ENCODE data around the gene CCDC148.
"Not testable (repeated sequence)": the region's sequence is repeated elsewhere in the genome, so short reads cannot be mapped to it uniquely, and the experiment has no call there.

The CCDC148 gene

DNA sequence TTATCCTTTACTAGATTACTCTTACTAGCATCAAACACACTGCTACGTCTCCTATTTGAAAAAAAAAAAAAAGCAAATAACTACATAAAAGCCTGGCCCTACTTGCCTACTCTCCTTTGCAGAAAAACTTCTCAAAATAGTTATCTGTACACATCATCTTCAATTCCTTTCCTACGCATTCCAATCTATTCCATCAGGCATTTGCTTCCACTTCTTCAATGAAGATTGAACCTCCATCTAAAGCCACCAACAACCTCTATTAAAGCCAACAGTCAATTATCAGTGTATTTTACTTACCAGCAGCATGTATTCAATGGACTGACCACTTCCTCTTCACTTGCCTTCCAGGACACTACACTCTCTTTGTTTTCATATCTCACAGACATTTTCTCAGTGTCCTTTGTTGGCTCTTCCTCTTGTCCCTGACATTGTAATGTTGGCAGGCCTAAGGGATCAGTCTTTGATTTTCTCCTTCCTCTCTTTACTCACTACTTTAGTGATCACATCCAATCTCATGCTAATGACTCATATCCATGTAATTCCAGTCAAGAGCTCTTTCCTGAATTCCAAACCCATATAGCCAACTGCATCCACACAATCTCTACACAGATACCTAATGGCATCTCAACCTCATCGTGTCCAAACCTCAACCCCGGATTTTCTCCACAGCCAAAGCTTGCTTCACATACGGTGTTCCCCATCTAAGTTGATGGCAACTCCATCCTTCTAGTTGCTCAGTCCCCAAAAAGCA is 131.3 kb downstream of the CCDC148 start:
- TF ChIP-seq POLR2A (IDR thresholded peaks at IDR 0.05; ENCODE audit: low read length) (no peak), GATA1 (IDR thresholded peaks at IDR 0.05; ENCODE audit: low read depth, low read length) (no peak)
- DNase-seq, result no peak

- no peak for DNase-seq
- TF ChIP-seq POLR2A (IDR thresholded peaks at IDR 0.05; ENCODE audit: low read length) (no peak), GATA1 (IDR thresholded peaks at IDR 0.05; ENCODE audit: low read depth, low read length) (no peak)
Measured at GRCh38 chr2:158323381-158323780, 133.2 kb downstream of the CCDC148 start.

GRCh38 chr2:158321264-158321663 is 135.3 kb downstream of the CCDC148 start:
- TF ChIP-seq GATA1 (IDR thresholded peaks at IDR 0.05; ENCODE audit: low read depth, low read length) (no peak), POLR2A (IDR thresholded peaks at IDR 0.05; ENCODE audit: low read length) (no peak)
- peak in 1 of 2 experiments; percentile 2 for DNase-seq

DNA sequence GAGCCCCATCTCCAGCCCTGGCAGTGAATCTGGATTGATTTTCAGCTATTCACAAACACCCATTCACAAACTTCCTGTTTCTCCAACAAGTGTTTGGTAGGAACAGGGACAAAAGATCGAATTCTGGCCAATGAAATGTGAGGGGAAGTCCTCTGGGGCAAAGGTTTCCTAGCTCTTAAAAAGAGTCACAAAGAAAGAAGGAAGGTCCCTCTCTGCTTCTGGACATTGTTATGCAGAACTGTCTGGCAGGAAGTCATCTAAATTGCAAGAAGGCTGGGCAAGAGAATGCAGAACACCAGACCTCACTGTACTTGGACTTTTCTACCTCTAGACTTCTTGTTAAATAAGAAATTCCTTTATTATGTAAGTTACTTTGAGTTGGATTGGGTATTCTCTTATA is 137.3 kb downstream of the CCDC148 start:
- TF ChIP-seq GATA1 (IDR thresholded peaks at IDR 0.05; ENCODE audit: low read depth, low read length) (no peak), POLR2A (IDR thresholded peaks at IDR 0.05; ENCODE audit: low read length) (no peak)
- DNase-seq, result no peak

- DNase-seq, result no peak
- TF ChIP-seq GATA1 (IDR thresholded peaks at IDR 0.05; ENCODE audit: low read depth, low read length), result no peak
- TF ChIP-seq POLR2A (IDR thresholded peaks at IDR 0.05; ENCODE audit: low read length), result no peak
Measured at GRCh38 chr2:158317642-158318041, 138.9 kb downstream of the CCDC148 start.

DNA sequence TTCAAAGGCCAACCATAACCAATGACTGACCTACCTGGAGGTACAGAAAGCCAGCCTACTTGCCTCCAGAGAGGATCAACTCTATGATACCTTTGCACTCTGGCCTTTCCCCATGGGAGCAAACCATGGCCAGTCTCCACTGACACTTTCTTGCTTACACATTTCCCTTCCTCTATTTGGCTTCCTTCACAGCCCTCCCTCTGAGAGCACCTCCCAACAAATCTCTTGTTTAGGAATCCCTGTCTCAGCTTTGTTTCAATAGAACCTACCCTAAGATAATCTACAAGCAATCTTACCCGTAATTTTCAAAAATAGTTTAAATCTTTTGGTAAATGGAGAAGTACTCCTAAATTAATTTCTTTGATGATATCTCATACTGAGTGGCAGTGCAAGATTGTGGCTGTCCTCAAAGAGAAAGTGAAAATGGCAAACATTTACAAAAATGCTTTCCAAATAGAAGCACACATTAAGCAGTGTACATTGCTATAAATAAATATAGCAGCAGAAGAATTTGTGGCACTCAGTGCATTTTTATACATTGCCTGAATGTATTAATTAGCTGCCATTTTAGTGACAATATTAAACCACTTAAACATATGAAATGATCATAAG is 140.6 kb downstream of the CCDC148 start:
- TF ChIP-seq GATA1 (IDR thresholded peaks at IDR 0.05; ENCODE audit: low read depth, low read length), result no peak
- no peak for TF ChIP-seq POLR2A (IDR thresholded peaks at IDR 0.05; ENCODE audit: low read length)
- no peak for DNase-seq

GRCh38 chr2:158315000-158315399 is 141.6 kb downstream of the CCDC148 start:
- no peak for TF ChIP-seq GATA1 (IDR thresholded peaks at IDR 0.05; ENCODE audit: low read depth, low read length)
- no peak for TF ChIP-seq POLR2A (IDR thresholded peaks at IDR 0.05; ENCODE audit: low read length)
- no peak for DNase-seq

GRCh38 chr2:158313734-158314133 is 142.8 kb downstream of the CCDC148 start:
- no peak for DNase-seq
- no peak for TF ChIP-seq GATA1 (IDR thresholded peaks at IDR 0.05; ENCODE audit: low read depth, low read length)
- no peak for TF ChIP-seq POLR2A (IDR thresholded peaks at IDR 0.05; ENCODE audit: low read length)

GRCh38 chr2:158312981-158313380 is 143.6 kb downstream of the CCDC148 start:
- TF ChIP-seq POLR2A (IDR thresholded peaks at IDR 0.05; ENCODE audit: low read length), result no peak
- TF ChIP-seq GATA1 (IDR thresholded peaks at IDR 0.05; ENCODE audit: low read depth, low read length), result no peak
- DNase-seq, result no peak

DNA sequence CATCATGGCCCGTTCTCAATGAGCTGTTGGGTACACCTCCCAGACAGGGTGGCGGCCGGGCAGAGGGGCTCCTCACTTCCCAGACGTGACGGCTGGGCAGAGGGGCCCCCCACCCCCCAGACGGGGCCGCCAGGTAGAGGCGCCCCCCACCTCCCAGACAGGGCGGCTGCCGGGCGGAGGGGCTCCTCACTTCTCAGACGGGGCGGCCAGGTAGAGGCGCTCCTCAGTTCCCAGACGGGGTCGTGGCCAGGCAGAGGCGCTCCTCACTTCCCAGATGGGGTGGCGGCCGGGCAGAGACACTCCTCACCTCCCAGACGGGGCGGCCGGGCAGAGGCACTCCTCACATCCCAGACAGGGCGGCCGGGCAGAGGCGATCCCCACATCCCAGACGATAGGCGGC is 146.1 kb downstream of the CCDC148 start:
- not testable (repeated sequence) for DNase-seq

- no peak for DNase-seq
- TF ChIP-seq POLR2A (IDR thresholded peaks at IDR 0.05; ENCODE audit: low read length) (no peak), GATA1 (IDR thresholded peaks at IDR 0.05; ENCODE audit: low read depth, low read length) (no peak)
Measured at GRCh38 chr2:158305501-158305900, 151.1 kb downstream of the CCDC148 start.

GRCh38 chr2:158300394-158300793 is 156.2 kb downstream of the CCDC148 start:
- TF ChIP-seq POLR2A (IDR thresholded peaks at IDR 0.05; ENCODE audit: low read length) (no peak), GATA1 (IDR thresholded peaks at IDR 0.05; ENCODE audit: low read depth, low read length) (no peak)
- no peak for DNase-seq

GRCh38 chr2:158297606-158298005 is 158.9 kb downstream of the CCDC148 start:
- DNase-seq, result no peak
- no peak for TF ChIP-seq POLR2A (IDR thresholded peaks at IDR 0.05; ENCODE audit: low read length)
- TF ChIP-seq GATA1 (IDR thresholded peaks at IDR 0.05; ENCODE audit: low read depth, low read length), result no peak

DNA sequence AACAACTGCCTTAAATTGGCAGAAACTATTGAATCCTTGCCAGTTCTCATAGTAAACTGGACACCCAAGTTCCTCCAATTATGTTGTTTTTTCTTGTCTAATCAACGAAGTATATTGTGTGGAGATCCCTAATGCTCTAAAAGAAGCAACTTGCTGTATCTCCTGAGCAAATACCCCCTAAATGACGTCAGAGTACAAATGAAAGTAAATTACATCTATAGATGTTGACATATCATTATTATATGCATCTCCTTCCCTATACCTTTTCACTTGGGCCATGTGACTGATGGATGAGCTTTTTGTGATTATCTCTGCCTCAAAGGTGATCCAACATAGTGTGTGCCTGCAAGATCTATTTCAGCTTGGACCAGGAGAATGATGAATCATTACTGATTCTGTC is 159.4 kb downstream of the CCDC148 start:
- no peak for DNase-seq
- TF ChIP-seq POLR2A (IDR thresholded peaks at IDR 0.05; ENCODE audit: low read length) (no peak), GATA1 (IDR thresholded peaks at IDR 0.05; ENCODE audit: low read depth, low read length) (no peak)

DNA sequence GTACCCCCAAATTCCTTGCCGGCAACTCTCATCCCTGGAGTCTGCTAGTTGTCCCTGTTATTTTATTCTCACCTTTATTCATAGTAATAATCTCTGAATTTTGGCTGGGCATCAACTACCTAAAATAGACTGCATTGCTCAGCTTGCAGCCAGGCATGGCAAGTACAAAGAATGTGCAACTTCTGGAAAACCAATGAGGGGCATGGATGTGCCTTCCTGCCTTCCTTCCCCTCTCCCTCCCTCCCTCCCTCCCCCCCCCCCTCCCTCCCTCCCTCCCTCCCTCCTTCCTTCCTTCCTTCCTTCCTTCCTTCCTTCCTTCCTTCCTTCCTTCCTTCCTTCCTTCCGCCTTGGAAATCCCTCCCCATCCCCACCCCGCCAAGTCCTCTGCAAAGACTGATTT is 162.8 kb downstream of the CCDC148 start:
- no peak for DNase-seq
- no peak for TF ChIP-seq GATA1 (IDR thresholded peaks at IDR 0.05; ENCODE audit: low read depth, low read length)
- no peak for TF ChIP-seq POLR2A (IDR thresholded peaks at IDR 0.05; ENCODE audit: low read length)

Measured in erythroblast (primary cell).